SU-DHL-6 (cell line): ENCODE results near the gene GUCY1A1.

ENCODE experiments used
- H2AFZ ChIP-seq: fragments of 200-600 bp; sonication (generic); 2 replicates; pipeline ENCODE4 v1.6.1; 2014; ENCODE audit warnings: low read depth, mild to moderate bottlenecking, moderate library complexity, mixed read lengths, antibody characterized with exemption, low read length; ENCODE audit not compliant: severe bottlenecking
- H3F3A ChIP-seq: fragments of 200-600 bp; shearing (Covaris generic); 2 replicates; pipeline ENCODE4 v1.6.0; 2016; ENCODE audit warnings: antibody characterized with exemption, mild to moderate bottlenecking; ENCODE audit not compliant: insufficient read depth
- H3K27ac ChIP-seq: fragments of 200-600 bp; sonication (generic); 2 replicates; pipeline ENCODE4 v1.5.1; 2016; ENCODE audit warnings: low read depth, mild to moderate bottlenecking, low read length, moderate library complexity, mixed read lengths
- H3K27me3 ChIP-seq: fragments of 200-600 bp; sonication (generic), shearing (Covaris generic); 2 replicates; pipeline ENCODE4 v1.6.0; 2014; ENCODE audit warnings: mild to moderate bottlenecking, low read length
- H3K36me3 ChIP-seq: fragments of 200-600 bp; sonication (generic); 2 replicates; pipeline ENCODE4 v1.6.1; 2014; ENCODE audit warnings: mild to moderate bottlenecking, low read length, mixed read lengths
- H3K4me2 ChIP-seq: fragments of 300-600, 200-600 bp; shearing (Covaris generic), sonication (generic); 2 replicates; pipeline ENCODE4 v1.6.0; 2014; ENCODE audit warnings: low read length, low read depth, mild to moderate bottlenecking; ENCODE audit not compliant: poor library complexity, severe bottlenecking
- H3K4me3 ChIP-seq: fragments of 200-600 bp; sonication (generic); 2 replicates; pipeline ENCODE4 v1.5.1; 2014; ENCODE audit warnings: antibody characterized with exemption, low read length, mild to moderate bottlenecking, mixed read lengths; ENCODE audit not compliant: insufficient read depth, poor library complexity, severe bottlenecking
- H3K79me2 ChIP-seq: fragments of 200-600 bp; sonication (generic); 2 replicates; pipeline ENCODE4 v1.6.1; 2014; ENCODE audit warnings: mild to moderate bottlenecking, low read length, moderate library complexity; ENCODE audit not compliant: insufficient read depth
- H3K9ac ChIP-seq: fragments of 200-600 bp; sonication (generic); 2 replicates; pipeline ENCODE4 v1.7.0; 2014; ENCODE audit warnings: mild to moderate bottlenecking, low read length
- H3K9me2 ChIP-seq: fragments of 200-600 bp; sonication (generic); replicated peaks from 2 replicates; pipeline ENCODE4 v1.6.1; 2014; ENCODE audit warnings: low read length; ENCODE audit not compliant: insufficient read depth
- H3K9me3 ChIP-seq: fragments of 200-600 bp; sonication (generic); 2 replicates; pipeline ENCODE4 v1.6.1; 2014; ENCODE audit warnings: low read length, mixed read lengths; ENCODE audit not compliant: insufficient read depth
- H4K20me1 ChIP-seq: fragments of 200-600 bp; sonication (generic); 2 replicates; pipeline ENCODE4 v1.6.1; 2014; ENCODE audit warnings: low read depth, mild to moderate bottlenecking, antibody characterized with exemption, low read length, moderate library complexity, mixed read lengths
- CTCF ChIP-seq: fragments of 200-600 bp; sonication (generic); IDR thresholded peaks from one replicate; pipeline ENCODE4 v1.5.1; 2017; ENCODE audit warnings: antibody characterized with exemption, mild to moderate bottlenecking, low read length, moderate library complexity; ENCODE audit not compliant: insufficient read depth, poor library complexity, severe bottlenecking
- EZH2phosphoT487 ChIP-seq: fragments of 200-600 bp; sonication (generic), shearing (Covaris generic); conservative IDR thresholded peaks from 2 replicates; pipeline ENCODE4 v1.6.1; 2018; ENCODE audit warnings: mild to moderate bottlenecking, antibody characterized with exemption, low read length, moderate library complexity, mixed read lengths

The GUCY1A1 gene

GRCh38 chr4:155693015-155693663 lies 26.5 kb downstream of the GUCY1A1 start:
- H3K27ac ChIP-seq = no peak overlapping the region
- H4K20me1 ChIP-seq = no peaks in the 10 kb centered on the region
- no peak overlapping the region for H3K4me2 ChIP-seq

GRCh38 chr4:155694100-155694785 lies 27.6 kb downstream of the GUCY1A1 start:
- no peaks in the 10 kb centered on the region for H3K9me2 ChIP-seq
- TF ChIP-seq CTCF (no peak), EZH2phosphoT487 (no peak)
- H3K79me2 ChIP-seq = no peaks in the 10 kb centered on the region
- no peaks in the 10 kb centered on the region for H3K36me3 ChIP-seq
- no peaks in the 10 kb centered on the region for H3F3A ChIP-seq
- H2AFZ ChIP-seq = no peak overlapping the region
- H3K4me3 ChIP-seq = no peak overlapping the region
- H3K9me3 ChIP-seq = no peaks in the 10 kb centered on the region; the same call in 1 of the 2 replicates
- H3K27ac ChIP-seq = no peak overlapping the region
- no peaks in the 10 kb centered on the region for H3K27me3 ChIP-seq
- H4K20me1 ChIP-seq = no peaks in the 10 kb centered on the region
- H3K4me2 ChIP-seq = no peak overlapping the region
- no peak overlapping the region for H3K9ac ChIP-seq

More at GRCh38 chr4:155693015-155693663, 26.5 kb downstream of the GUCY1A1 start:
- Histone ChIP-seq H3F3A (no peaks in the 10 kb centered on the region), H3K79me2 (no peaks in the 10 kb centered on the region), H3K36me3 (no peaks in the 10 kb centered on the region), H3K27me3 (no peaks in the 10 kb centered on the region), H3K9ac (no peak overlapping the region), H3K9me2 (no peaks in the 10 kb centered on the region), H3K9me3 (no peaks in the 10 kb centered on the region; the same call in 1 of the 2 replicates), H2AFZ (no peak overlapping the region), H3K4me3 (no peak overlapping the region)
- TF ChIP-seq EZH2phosphoT487 = no peak
- no peak for TF ChIP-seq CTCF

GRCh38 chr4:155696226-155696625 lies 29.6 kb downstream of the GUCY1A1 start:
- Histone ChIP-seq H3K9me2 (no peaks in the 10 kb centered on the region), H3K9me3 (no peaks in the 10 kb centered on the region; the same call in 1 of the 2 replicates), H3K36me3 (no peaks in the 10 kb centered on the region), H3K4me3 (no peak overlapping the region), H3K27me3 (no peaks in the 10 kb centered on the region), H3K79me2 (no peaks in the 10 kb centered on the region), H3K27ac (no peak overlapping the region), H3F3A (no peaks in the 10 kb centered on the region), H3K9ac (no peak overlapping the region), H4K20me1 (no peaks in the 10 kb centered on the region), H3K4me2 (no peak overlapping the region), H2AFZ (no peak overlapping the region)
- TF ChIP-seq EZH2phosphoT487 = no peak

GRCh38 chr4:155696726-155697125 lies 30.1 kb downstream of the GUCY1A1 start:
- no peak overlapping the region for H3K9ac ChIP-seq
- H3K4me2 ChIP-seq = no peak overlapping the region
- no peaks in the 10 kb centered on the region for H3K79me2 ChIP-seq
- no peaks in the 10 kb centered on the region for H3K36me3 ChIP-seq
- no peaks in the 10 kb centered on the region for H3F3A ChIP-seq
- H3K9me2 ChIP-seq = no peaks in the 10 kb centered on the region
- no peak overlapping the region for H3K27ac ChIP-seq
- no peak overlapping the region for H3K4me3 ChIP-seq
- no peaks in the 10 kb centered on the region for H3K27me3 ChIP-seq
- H4K20me1 ChIP-seq = no peaks in the 10 kb centered on the region
- TF ChIP-seq CTCF (no peak), EZH2phosphoT487 (no peak)
- H2AFZ ChIP-seq = no peak overlapping the region
- H3K9me3 ChIP-seq = no peaks in the 10 kb centered on the region; the same call in 1 of the 2 replicates
